Left ventricle myocardium inferior (tissue), 1 donor: ENCODE measurements around the gene WDR3. TPM values are rescaled to one million over a fixed set of nuclear protein-coding genes. Genes with fewer than 3 reads are reported as not detected.
A peak's percentile ranks its signal among the peaks of the same experiment; 100 is the strongest.

Source experiments
- DNase-seq: peaks from one replicate; pipeline ENCODE4 v3.0.0-alpha.2; 2020
- H3K27ac ChIP-seq: fragments of 200-600 bp; replicated peaks from 2 replicates; pipeline ENCODE4 v1.8.0; 2021
- H3K27me3 ChIP-seq: fragments of 200-600 bp; 2 replicates; pipeline ENCODE4 v1.8.0; 2021; ENCODE audit warnings: low read depth
- H3K36me3 ChIP-seq: fragments of 200-600 bp; 2 replicates; pipeline ENCODE4 v1.8.0; 2021
- H3K4me1 ChIP-seq: fragments of 200-600 bp; 2 replicates; pipeline ENCODE4 v1.8.0; 2021
- H3K4me3 ChIP-seq: fragments of 200-600 bp; 2 replicates; pipeline ENCODE4 v1.8.0; 2021; ENCODE audit warnings: mild to moderate bottlenecking, moderate library complexity
- H3K9me3 ChIP-seq: fragments of 200-600 bp; replicated peaks from 2 replicates; pipeline ENCODE4 v1.8.0; 2021
- CTCF ChIP-seq: fragments of 200-600 bp; IDR thresholded peaks from 2 replicates; pipeline ENCODE4 v1.8.0; 2021; ENCODE audit warnings: antibody characterized with exemption, mild to moderate bottlenecking, borderline replicate concordance
- intact Hi-C: fragments of 100-400 bp; cut with micrococcal nuclease; formaldehyde crosslinking; loops from one replicate; pipeline ENCODE4 v1.11.0; 2022
- long read RNA-seq: library from polyadenylated mRNA; unstranded; transcript quantifications from one replicate; pipeline ENCODE4 v2.0.0, GENCODE V29; 2021
- total RNA-seq: library from RNA; stranded (reverse); fragmentation: NEBNext Ultra II Directional; extraction: Animal tissue kit (Norgen Biotek cat#: 25700); gene quantifications from one replicate; pipeline ENCODE4 v1.2.1, GENCODE V29; 2021
- donor health status: DM: no; HTN: yes; CAD: no; lungs with severe emphysema.

Gene WDR3
- total RNA-seq, result 10.8 TPM
- long read RNA-seq, full-length matches to known transcripts, result 16 of 24 reads
- long read RNA-seq, partial matches to known transcripts, result 2 of 24 reads
- long read RNA-seq, other reads (novel, unspliced or antisense), result 6 of 24 reads

GRCh38 chr1:117929343-117930172, at the start of gene WDR3, which contains the start of gene GDAP2:
Gene WDR3 (plus strand): TSS chr1:117929739. CDS start chr1:117933320, 3,581 bp downstream.
Gene GDAP2 (minus strand): TSS chr1:117929621. CDS start chr1:117920357, 9,264 bp downstream.
- H3K27me3 ChIP-seq, result no peaks in the 10 kb centered on the region
- no peaks in the 10 kb centered on the region for H3K9me3 ChIP-seq
- intact Hi-C loops, result no loop called here
- peak within 1 kb of the TSS; percentile 80 for H3K4me3 ChIP-seq
- peaks cover 55% of the 10 kb centered on the region for H3K4me1 ChIP-seq
- DNase-seq, result peak; percentile 96
- H3K36me3 ChIP-seq, result peaks cover 8% of the 10 kb centered on the region
- peak within 1 kb of the TSS; percentile 89 for H3K27ac ChIP-seq
- TF ChIP-seq CTCF, result no peak

- no peak overlapping the region for H3K4me3 ChIP-seq
- intact Hi-C loops, result loop anchor here (10.0 kb wide), 1 partner anchor 369 kb away; no protein-coding TSS in a partner anchor
- peaks cover 44% of the 10 kb centered on the region for H3K36me3 ChIP-seq
- no peak overlapping the region for H3K27ac ChIP-seq
- H3K9me3 ChIP-seq, result no peaks in the 10 kb centered on the region
- DNase-seq, result no peak
- no peak for TF ChIP-seq CTCF
- H3K4me1 ChIP-seq, result no peaks in the 10 kb centered on the region
- no peaks in the 10 kb centered on the region for H3K27me3 ChIP-seq
These were observed 45.9 kb upstream of the WDR3 start for GRCh38 chr1:117883616-117884015.

GRCh38 chr1:117886101-117886795, 43.3 kb upstream of the WDR3 start:
- H3K36me3 ChIP-seq, result peaks cover 18% of the 10 kb centered on the region
- TF ChIP-seq CTCF, result no peak
- no peaks in the 10 kb centered on the region for H3K4me1 ChIP-seq
- H3K4me3 ChIP-seq, result no peak overlapping the region
- no peak overlapping the region for H3K27ac ChIP-seq
- DNase-seq, result no peak
- H3K9me3 ChIP-seq, result no peaks in the 10 kb centered on the region
- intact Hi-C loops, result loop anchor here (10.0 kb wide), 1 partner anchor 371 kb away; no protein-coding TSS in a partner anchor
- no peaks in the 10 kb centered on the region for H3K27me3 ChIP-seq

- Histone ChIP-seq H3K27me3 (no peaks in the 10 kb centered on the region), H3K36me3 (peaks cover 8% of the 10 kb centered on the region), H3K4me1 (no peaks in the 10 kb centered on the region), H3K27ac (no peak overlapping the region), H3K9me3 (no peaks in the 10 kb centered on the region), H3K4me3 (no peak overlapping the region)
- no peak for TF ChIP-seq CTCF
- no peak for DNase-seq
- intact Hi-C loops, result no loop called here
These were observed 39.1 kb upstream of the WDR3 start for GRCh38 chr1:117890452-117890851.

GRCh38 chr1:117892512-117892911, 37.0 kb upstream of the WDR3 start:
- no peak for TF ChIP-seq CTCF
- no peak for DNase-seq
- Histone ChIP-seq H3K27ac (no peak overlapping the region), H3K36me3 (peaks cover 27% of the 10 kb centered on the region), H3K4me1 (no peaks in the 10 kb centered on the region), H3K9me3 (no peaks in the 10 kb centered on the region), H3K4me3 (no peak overlapping the region), H3K27me3 (no peaks in the 10 kb centered on the region)
- intact Hi-C loops, result no loop called here
